HUES48 (cell line): Measurements from ENCODE around the gene HAUS7.

Source experiments
- H3K27ac ChIP-seq: one replicate; pipeline ENCODE4 v1.7.0; 2013; ENCODE audit warnings: low read depth, low read length, inconsistent platforms
- H3K27me3 ChIP-seq: 2 replicates; pipeline ENCODE4 v1.6.1; 2013; ENCODE audit warnings: mild to moderate bottlenecking, low read length; ENCODE audit not compliant: control insufficient read depth, insufficient read depth
- H3K36me3 ChIP-seq: 2 replicates; pipeline ENCODE4 v1.6.1; 2013; ENCODE audit warnings: low read length; ENCODE audit not compliant: control insufficient read depth, insufficient read depth
- H3K4me1 ChIP-seq: 2 replicates; pipeline ENCODE4 v1.6.1; 2013; ENCODE audit warnings: mild to moderate bottlenecking, low read length; ENCODE audit not compliant: control insufficient read depth, insufficient read depth
- H3K4me3 ChIP-seq: 2 replicates; pipeline ENCODE4 v1.5.1; 2013; ENCODE audit warnings: mild to moderate bottlenecking, low read depth, low read length
- H3K9ac ChIP-seq: 2 replicates; pipeline ENCODE4 v1.6.1; 2013; ENCODE audit warnings: mild to moderate bottlenecking, low read depth, low read length, moderate library complexity
- H3K9me3 ChIP-seq: 2 replicates; pipeline ENCODE4 v1.6.1; 2013; ENCODE audit warnings: low read length; ENCODE audit not compliant: control insufficient read depth, insufficient read depth

The HAUS7 gene

DNA sequence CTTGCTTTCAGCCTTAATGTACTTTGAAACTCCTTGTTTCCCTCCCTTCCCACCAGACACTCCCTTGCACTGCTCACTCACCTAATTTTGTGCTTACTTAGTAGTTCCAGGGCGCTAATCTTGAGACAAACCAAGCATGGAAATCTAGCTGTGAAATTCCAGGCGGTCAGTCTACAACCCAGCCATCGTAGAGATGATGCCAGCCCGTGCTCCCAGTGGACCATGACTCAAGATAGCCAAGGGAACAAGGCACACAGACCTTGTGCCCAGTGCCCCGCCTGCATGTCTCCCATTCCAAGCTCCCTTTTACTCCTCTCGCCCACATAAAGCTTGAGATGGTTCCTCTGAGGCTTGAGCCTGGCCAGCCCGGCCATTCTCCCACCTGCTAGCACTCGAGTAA, 35.6 kb downstream of the HAUS7 start:
- Histone ChIP-seq H3K9ac (no peak overlapping the region), H3K36me3 (no peaks in the 10 kb centered on the region), H3K9me3 (peaks cover 37% of the 10 kb centered on the region), H3K4me1 (no peaks in the 10 kb centered on the region), H3K4me3 (no peak overlapping the region), H3K27ac (no peak overlapping the region), H3K27me3 (no peaks in the 10 kb centered on the region)

GRCh38 chrX:153433781-153434285, 36.5 kb downstream of the HAUS7 start:
- no peaks in the 10 kb centered on the region for H3K4me1 ChIP-seq
- no peaks in the 10 kb centered on the region for H3K36me3 ChIP-seq
- no peaks in the 10 kb centered on the region for H3K27me3 ChIP-seq
- H3K9me3 ChIP-seq, result peaks cover 32% of the 10 kb centered on the region
- no peak overlapping the region for H3K4me3 ChIP-seq
- no peak overlapping the region for H3K9ac ChIP-seq
- no peak overlapping the region for H3K27ac ChIP-seq

GRCh38 chrX:153433161-153433680, 37.2 kb downstream of the HAUS7 start:
- peaks cover 26% of the 10 kb centered on the region for H3K9me3 ChIP-seq
- no peaks in the 10 kb centered on the region for H3K36me3 ChIP-seq
- no peak overlapping the region for H3K4me3 ChIP-seq
- H3K4me1 ChIP-seq, result no peaks in the 10 kb centered on the region
- H3K9ac ChIP-seq, result no peak overlapping the region
- H3K27ac ChIP-seq, result no peak overlapping the region
- no peaks in the 10 kb centered on the region for H3K27me3 ChIP-seq

DNA sequence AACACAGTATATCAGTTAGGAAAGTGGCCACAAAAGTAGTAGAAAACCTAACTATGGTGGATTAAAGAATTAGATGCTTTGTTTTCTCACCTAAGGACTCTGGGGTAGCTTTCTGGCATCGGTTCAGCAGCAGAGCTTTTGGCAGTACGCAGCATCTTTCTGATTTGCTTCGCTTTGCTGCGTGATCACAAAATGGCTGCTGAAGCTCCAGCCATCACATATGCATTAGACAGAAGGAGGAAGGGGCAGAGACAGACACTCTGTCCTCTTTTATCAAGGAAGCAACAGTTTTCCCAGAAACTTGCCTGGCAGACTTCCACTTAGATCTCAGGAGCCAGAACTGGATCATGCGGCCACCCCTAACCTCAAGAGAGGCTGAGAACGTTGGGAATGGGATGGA, 39.6 kb downstream of the HAUS7 start:
- Histone ChIP-seq H3K9me3 (peaks cover 27% of the 10 kb centered on the region), H3K27me3 (no peaks in the 10 kb centered on the region), H3K27ac (no peak overlapping the region), H3K9ac (no peak overlapping the region), H3K4me3 (no peak overlapping the region), H3K4me1 (no peaks in the 10 kb centered on the region), H3K36me3 (no peaks in the 10 kb centered on the region)

DNA sequence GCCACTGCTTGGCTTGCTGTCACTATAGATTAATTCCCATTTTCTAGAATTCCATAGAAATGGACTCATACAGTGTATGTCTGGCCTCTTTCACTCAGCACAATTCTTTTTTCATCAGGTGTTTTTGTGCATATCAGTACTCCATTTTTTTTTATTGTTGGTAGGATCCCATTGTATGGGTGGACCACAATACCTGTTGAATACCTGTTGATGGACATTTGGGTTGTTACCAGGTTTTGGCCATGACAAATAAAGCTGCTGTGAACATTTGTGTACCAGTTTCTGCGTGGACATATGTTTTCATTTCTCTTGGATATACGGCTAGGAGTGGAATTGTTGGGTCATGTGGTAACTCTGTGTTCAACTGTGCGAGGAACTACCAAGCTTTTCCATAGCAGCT, 44.2 kb downstream of the HAUS7 start:
- Histone ChIP-seq H3K9ac (no peak overlapping the region), H3K36me3 (no peaks in the 10 kb centered on the region), H3K4me1 (no peaks in the 10 kb centered on the region), H3K27ac (no peak overlapping the region), H3K9me3 (peaks cover 31% of the 10 kb centered on the region), H3K27me3 (no peaks in the 10 kb centered on the region), H3K4me3 (no peak overlapping the region)

DNA sequence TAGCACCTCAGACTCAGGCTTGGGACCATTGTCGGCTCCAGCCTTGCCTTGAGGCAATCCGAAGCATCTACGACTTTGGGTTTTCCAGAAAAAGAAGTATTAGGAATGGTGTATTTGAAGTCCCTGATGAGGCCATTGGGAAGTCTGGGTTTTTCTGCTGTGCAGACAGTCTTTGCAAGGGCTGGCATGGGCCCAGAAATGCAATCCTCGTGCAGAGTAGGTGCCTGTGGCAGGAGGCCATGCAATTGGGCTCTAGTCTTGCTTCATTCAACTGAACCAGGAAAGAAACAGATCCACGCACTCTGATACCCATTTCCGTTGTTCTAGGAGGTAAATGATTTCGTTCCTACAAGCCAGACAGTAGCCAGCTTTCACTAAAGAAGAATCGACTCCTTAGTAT, 46.7 kb downstream of the HAUS7 start:
- Histone ChIP-seq H3K9me3 (peaks cover 36% of the 10 kb centered on the region), H3K36me3 (no peaks in the 10 kb centered on the region), H3K27ac (no peak overlapping the region), H3K4me3 (no peak overlapping the region), H3K9ac (no peak overlapping the region), H3K27me3 (no peaks in the 10 kb centered on the region), H3K4me1 (no peaks in the 10 kb centered on the region)

GRCh38 chrX:153421856-153422255, 48.5 kb downstream of the HAUS7 start:
- Histone ChIP-seq H3K27ac (no peak overlapping the region), H3K27me3 (no peaks in the 10 kb centered on the region), H3K9ac (no peak overlapping the region), H3K4me3 (no peak overlapping the region), H3K9me3 (peaks cover 46% of the 10 kb centered on the region), H3K4me1 (no peaks in the 10 kb centered on the region), H3K36me3 (no peaks in the 10 kb centered on the region)

DNA sequence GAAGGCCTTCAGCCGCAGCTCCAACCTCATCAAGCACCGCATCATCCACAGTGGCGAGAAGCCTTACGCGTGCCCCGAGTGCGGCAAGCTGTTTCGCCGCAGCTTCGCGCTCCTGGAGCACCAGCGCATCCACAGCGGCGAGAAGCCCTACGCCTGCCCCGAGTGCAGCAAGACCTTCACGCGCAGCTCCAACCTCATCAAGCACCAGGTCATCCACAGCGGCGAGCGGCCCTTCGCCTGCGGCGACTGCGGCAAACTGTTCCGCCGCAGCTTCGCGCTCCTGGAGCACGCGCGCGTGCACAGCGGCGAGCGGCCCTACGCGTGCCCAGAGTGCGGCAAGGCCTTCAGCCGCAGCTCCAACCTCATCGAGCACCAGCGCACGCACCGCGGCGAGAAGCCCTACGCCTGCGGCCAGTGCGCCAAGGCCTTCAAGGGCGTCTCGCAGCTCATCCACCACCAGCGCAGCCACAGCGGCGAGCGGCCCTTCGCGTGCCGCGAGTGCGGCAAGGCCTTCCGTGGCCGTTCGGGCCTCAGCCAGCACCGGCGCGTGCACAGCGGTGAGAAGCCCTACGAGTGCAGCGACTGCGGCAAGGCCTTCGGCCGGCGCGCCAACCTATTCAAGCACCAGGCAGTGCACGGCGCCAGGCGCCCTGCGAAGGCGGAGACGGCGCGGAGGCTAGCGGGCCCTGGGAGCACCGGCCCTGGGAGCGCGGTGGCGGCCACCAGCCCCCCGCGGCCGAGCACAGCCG, 49.4 kb downstream of the HAUS7 start:
- Histone ChIP-seq H3K36me3 (no peaks in the 10 kb centered on the region), H3K27me3 (no peaks in the 10 kb centered on the region), H3K27ac (no peak overlapping the region), H3K4me3 (no peak overlapping the region), H3K9ac (no peak overlapping the region), H3K4me1 (no peaks in the 10 kb centered on the region), H3K9me3 (peaks cover 52% of the 10 kb centered on the region)

GRCh38 chrX:153417637-153418036, 52.7 kb downstream of the HAUS7 start:
- no peaks in the 10 kb centered on the region for H3K27me3 ChIP-seq
- H3K36me3 ChIP-seq, result no peaks in the 10 kb centered on the region
- no peak overlapping the region for H3K9ac ChIP-seq
- no peaks in the 10 kb centered on the region for H3K4me1 ChIP-seq
- H3K9me3 ChIP-seq, result peaks cover 62% of the 10 kb centered on the region
- H3K4me3 ChIP-seq, result no peak overlapping the region
- H3K27ac ChIP-seq, result no peak overlapping the region

- H3K9ac ChIP-seq, result no peak overlapping the region
- peaks cover 65% of the 10 kb centered on the region for H3K9me3 ChIP-seq
- H3K36me3 ChIP-seq, result no peaks in the 10 kb centered on the region
- H3K27ac ChIP-seq, result no peak overlapping the region
- peaks cover 6% of the 10 kb centered on the region for H3K27me3 ChIP-seq
- H3K4me1 ChIP-seq, result no peaks in the 10 kb centered on the region
- no peak overlapping the region for H3K4me3 ChIP-seq
Measured at GRCh38 chrX:153416781-153417450, 53.5 kb downstream of the HAUS7 start.

DNA sequence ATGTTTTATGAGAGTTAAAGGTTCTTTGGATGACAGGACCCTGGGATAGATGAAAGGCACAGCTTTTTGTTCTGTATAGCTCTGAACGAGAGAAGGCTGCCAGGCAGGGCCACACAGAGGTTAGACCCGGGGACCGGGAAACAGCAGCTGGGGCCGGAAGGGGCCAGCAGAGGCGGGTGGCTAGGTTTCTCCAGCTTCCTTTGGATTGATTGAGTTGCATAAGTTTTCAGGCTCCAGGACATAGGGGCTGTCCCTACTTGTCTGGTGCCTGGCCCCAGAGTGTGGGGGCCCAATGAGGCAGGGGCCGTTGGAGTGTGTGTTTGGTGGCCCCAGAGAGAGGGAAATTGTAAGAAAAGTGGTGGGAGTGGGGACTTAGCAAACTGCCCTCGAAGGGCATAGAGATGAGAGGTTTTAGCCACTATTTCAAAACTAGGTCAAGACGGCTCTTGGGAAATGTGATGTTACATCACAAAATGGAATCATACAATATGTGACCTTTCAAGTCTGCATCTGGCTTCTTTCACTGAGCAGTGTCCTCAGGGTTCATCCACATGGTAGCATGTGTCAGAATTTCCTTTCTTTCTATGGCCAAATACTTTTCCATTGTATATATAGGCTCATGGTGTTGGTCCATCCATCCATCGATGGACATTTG, 55.4 kb downstream of the HAUS7 start:
- Histone ChIP-seq H3K27me3 (peaks cover 23% of the 10 kb centered on the region), H3K9ac (no peak overlapping the region), H3K9me3 (peaks cover 65% of the 10 kb centered on the region), H3K27ac (no peak overlapping the region), H3K36me3 (no peaks in the 10 kb centered on the region), H3K4me3 (no peak overlapping the region), H3K4me1 (no peaks in the 10 kb centered on the region)
